Measurements from ENCODE around the gene PRKCZ. TPM values are rescaled to one million over a fixed set of nuclear protein-coding genes. Genes with fewer than 3 reads are reported as not detected.

The PRKCZ gene
- total and polyA plus RNA-seq, 4 experiments from 2014 or later, result 13.5 to 40.7 (median 23.0) TPM

- Mint-ChIP-seq H3K27ac (peak overlapping the region; percentile 98 to 100 (median 99)), H3K27me3 (peaks cover 0 to 4% of the 10 kb centered on the region in 2 donors), H3K36me3 (peaks cover 0 to 52% of the 10 kb centered on the region in 2 donors), H3K4me3 (peak overlapping the region; percentile 94 to 100 (median 98)), H3K4me1 (peaks cover 42 to 75% (median 54%) of the 10 kb centered on the region in 4 donors), H3K9me3 (peaks cover 0 to 3% (median 0%) of the 10 kb centered on the region in 8 donors)
- DNase-seq, result peak in 1 of 5 donors; percentile 48
- intact Hi-C loops (cut with micrococcal nuclease), result no loop called here
- POLR2A ChIA-PET (ENCODE audit: partially characterized antibody), result interaction anchor here (1.1 to 16.3 kb wide), 16 partner anchors 6 to 164 kb away, joined by 3 to 454 read pairs (median 6); partner anchors contain the start of genes FAAP20, MORN1 and RER1
- CTCF ChIA-PET (ENCODE audit: partially characterized antibody), result interaction anchor here (0.9 to 6.0 kb wide), 6 partner anchors 8 to 56 kb away, joined by 3 to 40 read pairs (median 5); partner anchors contain the start of gene FAAP20
- no peaks in the 10 kb centered on the region for H3K36me3 ChIP-seq (ENCODE audit: insufficient read depth, low read length)
- H3K4me1 ChIP-seq (ENCODE audit: insufficient read depth, low read length), result peaks cover 69% of the 10 kb centered on the region
- H3K9me3 ChIP-seq (ENCODE audit: control insufficient read depth in 1 of 2, low read length in 2 of 2), result no peaks in the 10 kb centered on the region
- peak overlapping the region; percentile 84 for H3K27ac ChIP-seq (ENCODE audit: low read depth, low read length)
- H3K27me3 ChIP-seq (ENCODE audit: insufficient read depth, low read length), result no peaks in the 10 kb centered on the region
- peak overlapping the region; percentile 90 to 97 for H3K4me3 ChIP-seq (ENCODE audit: low read length in 2 of 2)
Measured at GRCh38 chr1:2232916-2233438, 182.8 kb downstream of the PRKCZ start.

DNA sequence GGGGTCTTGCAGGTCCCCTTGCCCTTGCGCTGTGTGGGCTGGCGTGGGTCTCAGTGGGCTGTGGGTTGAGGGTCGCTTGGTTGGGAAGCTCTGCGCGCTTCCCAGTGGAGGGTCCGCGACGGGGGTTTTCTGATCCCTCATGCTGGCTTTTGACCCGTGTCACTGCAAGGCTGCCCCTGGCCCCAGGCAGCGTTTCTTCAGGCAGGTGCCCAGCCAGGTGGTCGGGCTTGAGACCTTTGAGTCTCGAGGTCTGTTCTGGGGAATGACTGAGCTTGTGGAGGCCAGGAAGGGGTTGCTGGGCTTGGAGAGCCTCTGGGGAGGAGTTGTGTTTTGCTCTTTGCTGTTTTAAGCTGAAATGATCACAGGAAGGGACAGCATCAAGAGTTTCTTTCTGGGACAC lies 183.3 kb downstream of the PRKCZ start:
- peak overlapping the region; percentile 90 to 97 for H3K4me3 ChIP-seq (ENCODE audit: low read length in 2 of 2)
- Mint-ChIP-seq H3K4me3 (peak overlapping the region; percentile 92 to 99 (median 96)), H3K36me3 (peaks cover 0 to 52% of the 10 kb centered on the region in 2 donors), H3K27ac (peak overlapping the region; percentile 94 to 100 (median 99)), H3K27me3 (peaks cover 0 to 4% of the 10 kb centered on the region in 2 donors), H3K9me3 (peaks cover 0 to 3% (median 0%) of the 10 kb centered on the region in 8 donors), H3K4me1 (peaks cover 42 to 75% (median 56%) of the 10 kb centered on the region in 4 donors)
- no peaks in the 10 kb centered on the region for H3K9me3 ChIP-seq (ENCODE audit: control insufficient read depth in 1 of 2, low read length in 2 of 2)
- no peaks in the 10 kb centered on the region for H3K27me3 ChIP-seq (ENCODE audit: insufficient read depth, low read length)
- intact Hi-C loops (cut with micrococcal nuclease), result no loop called here
- CTCF ChIA-PET (ENCODE audit: partially characterized antibody), result interaction anchor here (0.9 to 6.0 kb wide), 8 partner anchors 8 to 148 kb away, joined by 3 to 40 read pairs (median 4); partner anchors contain the start of gene FAAP20
- H3K36me3 ChIP-seq (ENCODE audit: insufficient read depth, low read length), result peaks cover 1% of the 10 kb centered on the region
- peak in 1 of 5 donors; percentile 29 for DNase-seq
- H3K27ac ChIP-seq (ENCODE audit: low read depth, low read length), result peak overlapping the region; percentile 84
- H3K4me1 ChIP-seq (ENCODE audit: insufficient read depth, low read length), result peaks cover 74% of the 10 kb centered on the region
- POLR2A ChIA-PET (ENCODE audit: partially characterized antibody), result interaction anchor here (0.6 to 16.3 kb wide), 18 partner anchors 21 to 312 kb away, joined by 3 to 454 read pairs (median 6); partner anchors contain the start of genes FAAP20, MORN1, PANK4 and RER1

- peak overlapping the region; percentile 92 to 99 (median 96) for H3K4me3 Mint-ChIP-seq
- peak overlapping the region; percentile 84 for H3K27ac ChIP-seq (ENCODE audit: low read depth, low read length)
- peaks cover 0 to 3% (median 0%) of the 10 kb centered on the region in 8 donors for H3K9me3 Mint-ChIP-seq
- CTCF ChIA-PET (ENCODE audit: partially characterized antibody), result interaction anchor here (0.9 to 6.0 kb wide), 12 partner anchors 9 to 148 kb away, joined by 3 to 40 read pairs (median 3); partner anchors contain the start of gene FAAP20
- H3K36me3 Mint-ChIP-seq, result peaks cover 0 to 52% of the 10 kb centered on the region in 2 donors
- H3K36me3 ChIP-seq (ENCODE audit: insufficient read depth, low read length), result peaks cover 6% of the 10 kb centered on the region
- peak; percentile 78 to 93 (median 80) for DNase-seq
- peak overlapping the region; percentile 94 to 100 (median 99) for H3K27ac Mint-ChIP-seq
- H3K27me3 ChIP-seq (ENCODE audit: insufficient read depth, low read length), result no peaks in the 10 kb centered on the region
- H3K27me3 Mint-ChIP-seq, result peaks cover 0 to 4% of the 10 kb centered on the region in 2 donors
- intact Hi-C loops (cut with micrococcal nuclease), result loop anchor here (1.0 kb wide), 2 partner anchors 21 to 67 kb away; no protein-coding TSS in a partner anchor
- peak overlapping the region; percentile 90 to 97 for H3K4me3 ChIP-seq (ENCODE audit: low read length in 2 of 2)
- H3K4me1 ChIP-seq (ENCODE audit: insufficient read depth, low read length), result peaks cover 81% of the 10 kb centered on the region
- POLR2A ChIA-PET (ENCODE audit: partially characterized antibody), result interaction anchor here (0.6 to 16.3 kb wide), 19 partner anchors 9 to 312 kb away, joined by 3 to 454 read pairs (median 5); partner anchors contain the start of genes FAAP20 and PANK4
- peaks cover 45 to 81% (median 61%) of the 10 kb centered on the region in 4 donors for H3K4me1 Mint-ChIP-seq
- H3K9me3 ChIP-seq (ENCODE audit: control insufficient read depth in 1 of 2, low read length in 2 of 2), result no peaks in the 10 kb centered on the region
Measured at GRCh38 chr1:2233997-2234761, 184.0 kb downstream of the PRKCZ start.

GRCh38 chr1:2234762-2235113 lies 184.5 kb downstream of the PRKCZ start:
- Mint-ChIP-seq H3K27me3 (peaks cover 0 to 4% of the 10 kb centered on the region in 2 donors), H3K4me1 (peaks cover 48 to 86% (median 67%) of the 10 kb centered on the region in 4 donors), H3K4me3 (peak overlapping the region; percentile 92 to 99 (median 96)), H3K9me3 (peaks cover 0 to 5% (median 0%) of the 10 kb centered on the region in 8 donors), H3K36me3 (peaks cover 0 to 49% of the 10 kb centered on the region in 2 donors), H3K27ac (peak overlapping the region; percentile 94 to 100 (median 99))
- Histone ChIP-seq H3K9me3 (ENCODE audit: control insufficient read depth in 1 of 2, low read length in 2 of 2) (no peaks in the 10 kb centered on the region), H3K36me3 (ENCODE audit: insufficient read depth, low read length) (peaks cover 6% of the 10 kb centered on the region), H3K4me1 (ENCODE audit: insufficient read depth, low read length) (peaks cover 87% of the 10 kb centered on the region), H3K4me3 (ENCODE audit: low read length in 2 of 2) (peak overlapping the region; percentile 90 to 97), H3K27me3 (ENCODE audit: insufficient read depth, low read length) (no peaks in the 10 kb centered on the region), H3K27ac (ENCODE audit: low read depth, low read length) (peak overlapping the region; percentile 84)
- ChIA-PET POLR2A (ENCODE audit: partially characterized antibody) (interaction anchor here (0.7 to 16.3 kb wide), 15 partner anchors 10 to 291 kb away, joined by 3 to 454 read pairs (median 6); partner anchors contain the start of genes FAAP20 and PANK4), CTCF (ENCODE audit: partially characterized antibody) (interaction anchor here (0.9 to 6.0 kb wide), 7 partner anchors 9 to 67 kb away, joined by 3 to 40 read pairs (median 3); partner anchors contain the start of gene FAAP20)
- intact Hi-C loops (cut with micrococcal nuclease), result loop anchor here (1.0 kb wide), 2 partner anchors 21 to 67 kb away; no protein-coding TSS in a partner anchor
- DNase-seq, result peak; percentile 45 to 70 (median 58)

Other genes with a start within 250 kb of the PRKCZ start
- 100 to 1,000 TPM; 257 to 276 TPM for gene GNB1, start 159.3 kb upstream of the PRKCZ start, total RNA-seq
- 100 to 1,000 TPM in 1 of 2 donors, 10 to 100 TPM in 1; 70.9 to 137 TPM for gene GNB1, start 159.3 kb upstream of the PRKCZ start, polyA plus RNA-seq
- gene CALML6, start 135.2 kb upstream of the PRKCZ start, total RNA-seq, result under 1 TPM; 0.44 to 0.78 TPM
- not detected for gene CALML6, start 135.2 kb upstream of the PRKCZ start, polyA plus RNA-seq
- gene TMEM52, start 131.1 kb upstream of the PRKCZ start, total RNA-seq, result under 1 TPM in 1 of 2 experiments, not detected in 1; 0.55 TPM
- not detected for gene TMEM52, start 131.1 kb upstream of the PRKCZ start, polyA plus RNA-seq
- not detected for gene CFAP74, start 46.6 kb upstream of the PRKCZ start, total RNA-seq
- not detected for gene CFAP74, start 46.6 kb upstream of the PRKCZ start, polyA plus RNA-seq
- not detected for gene GABRD, start 31.1 kb upstream of the PRKCZ start, total RNA-seq
- gene GABRD, start 31.1 kb upstream of the PRKCZ start, polyA plus RNA-seq, result not detected
- 10 to 100 TPM; 38.4 to 40.8 TPM for gene FAAP20, start 144.4 kb downstream of the PRKCZ start, total RNA-seq
- 10 to 100 TPM; 54.2 to 58.9 TPM for gene FAAP20, start 144.4 kb downstream of the PRKCZ start, polyA plus RNA-seq
- gene SKI, start 177.9 kb downstream of the PRKCZ start, total RNA-seq, result 100 to 1,000 TPM in 1 of 2 experiments, 10 to 100 TPM in 1; 96.1 to 104 TPM
- under 1 TPM; 0.08 to 0.86 TPM for gene SKI, start 177.9 kb downstream of the PRKCZ start, polyA plus RNA-seq

Measured in CD4-positive, alpha-beta memory T cell (primary cell).